Measurements from ENCODE around the gene AP4B1.
"Not testable (repeated sequence)": the region's sequence is repeated elsewhere in the genome, so short reads cannot be mapped to it uniquely, and the experiment has no call there.

The AP4B1 gene

DNA sequence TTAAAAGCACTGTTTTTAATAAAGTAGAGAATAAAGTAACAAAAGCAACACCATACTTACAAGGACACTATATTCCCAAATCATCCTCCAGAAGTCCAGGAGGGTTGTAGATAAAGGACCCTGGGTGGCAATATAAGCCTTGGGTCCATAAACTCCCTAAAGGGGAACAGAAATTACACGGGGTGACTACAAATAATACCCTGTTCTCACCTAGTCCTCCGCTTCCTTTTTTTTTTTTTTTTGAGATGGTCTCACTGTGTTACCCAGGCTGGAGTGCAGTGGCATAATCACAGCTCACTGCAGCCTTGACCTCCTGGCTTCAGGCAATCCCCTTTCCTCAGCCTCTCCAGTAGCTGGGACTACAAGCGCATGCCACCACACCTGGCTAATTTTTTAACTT, 46.2 kb downstream of the AP4B1 start:
- no peak for DNase-seq (ENCODE audit: low read depth)

DNA sequence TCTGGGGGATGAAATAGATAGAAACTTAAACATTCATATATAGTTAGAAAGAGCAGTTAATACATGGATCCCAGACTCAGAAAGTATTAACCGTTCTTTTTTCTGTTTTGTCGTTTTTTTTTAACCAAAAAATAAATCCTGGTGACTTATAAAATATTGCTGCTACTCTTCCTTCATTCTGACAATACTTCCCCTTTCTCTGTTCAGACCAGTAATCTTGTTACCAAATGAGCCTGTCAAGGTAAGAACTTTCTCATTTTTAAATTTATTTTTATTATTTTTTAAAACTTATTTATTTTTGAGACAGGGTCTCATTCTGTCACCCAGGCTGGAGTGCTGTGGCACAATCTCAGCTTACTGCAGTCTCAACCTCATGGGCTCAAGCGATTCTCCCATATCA, 46.8 kb downstream of the AP4B1 start:
- DNase-seq (ENCODE audit: low read depth): no peak

DNA sequence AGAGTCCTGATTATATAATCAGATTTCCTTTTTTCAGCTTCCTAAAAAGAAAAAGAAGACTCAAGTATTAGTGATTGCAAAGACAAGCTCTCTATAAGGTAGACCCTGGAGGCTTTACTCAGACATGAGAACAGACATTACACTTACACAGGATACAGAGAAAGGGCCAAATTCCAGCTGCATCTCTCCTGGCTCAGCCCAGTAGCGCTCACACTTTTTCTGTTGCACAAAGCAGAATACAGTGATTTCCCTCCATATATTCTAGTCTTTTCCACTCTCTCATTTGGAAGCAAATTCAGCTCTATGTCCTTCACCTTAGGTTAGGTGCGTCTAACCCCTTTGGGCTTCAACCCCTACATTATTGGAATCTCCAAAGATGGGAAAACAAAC, 48.2 kb downstream of the AP4B1 start:
- DNase-seq (ENCODE audit: low read depth): no peak

DNA sequence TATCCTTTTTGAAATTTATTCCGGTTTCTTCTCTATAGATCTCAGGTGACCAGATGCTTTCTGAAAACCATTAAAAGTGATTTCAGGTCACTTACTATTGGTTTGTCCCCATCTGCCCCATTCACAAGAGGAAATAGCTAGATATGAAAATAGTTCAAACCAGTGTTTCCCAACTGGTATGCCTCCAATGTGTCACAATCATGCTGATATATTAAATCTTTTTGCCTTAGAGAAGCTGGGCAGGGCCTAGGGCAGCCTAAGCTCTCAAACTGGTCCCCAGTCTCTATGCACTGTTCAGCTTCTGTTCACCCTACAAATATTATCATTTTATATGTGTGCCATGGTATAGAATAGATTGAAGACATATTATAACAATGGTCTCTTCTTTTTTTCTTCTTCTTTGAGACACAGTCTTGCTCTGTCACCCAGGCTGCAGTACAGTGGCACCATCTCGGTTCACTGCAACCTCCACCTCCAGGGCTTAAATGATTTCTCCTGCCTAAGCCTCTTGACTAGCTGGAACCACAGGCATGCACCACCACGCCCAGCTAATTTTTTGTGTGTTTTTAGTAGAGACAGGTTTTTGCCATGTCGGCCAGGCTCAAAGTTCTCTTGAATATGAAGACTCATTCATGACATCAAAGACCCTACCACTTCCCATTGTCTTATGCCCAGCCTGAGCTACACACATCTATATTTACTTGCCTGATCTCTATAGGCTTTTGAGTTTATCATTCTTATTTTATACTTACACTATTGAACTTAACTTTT, 48.8 kb downstream of the AP4B1 start:
- no peak for DNase-seq (ENCODE audit: low read depth)

DNA sequence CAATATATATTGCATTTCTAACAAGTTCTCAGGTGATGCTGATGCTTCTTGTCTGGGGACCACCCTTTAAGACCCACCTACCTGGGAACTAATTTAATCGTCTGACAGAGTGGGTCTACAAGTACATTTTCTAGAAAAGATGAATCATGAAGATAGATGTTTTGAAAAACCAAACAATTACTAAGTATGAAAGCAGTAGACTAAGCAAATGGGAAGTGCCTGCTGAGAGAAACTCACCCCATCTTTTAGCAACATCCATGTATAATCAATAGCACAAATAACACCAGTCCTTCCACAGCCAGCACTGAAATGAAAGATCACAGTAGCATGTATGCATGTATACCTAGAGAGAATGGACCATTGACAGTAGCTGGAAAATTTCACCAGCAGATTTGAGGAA, 50.4 kb downstream of the AP4B1 start:
- no peak for DNase-seq (ENCODE audit: low read depth)

DNA sequence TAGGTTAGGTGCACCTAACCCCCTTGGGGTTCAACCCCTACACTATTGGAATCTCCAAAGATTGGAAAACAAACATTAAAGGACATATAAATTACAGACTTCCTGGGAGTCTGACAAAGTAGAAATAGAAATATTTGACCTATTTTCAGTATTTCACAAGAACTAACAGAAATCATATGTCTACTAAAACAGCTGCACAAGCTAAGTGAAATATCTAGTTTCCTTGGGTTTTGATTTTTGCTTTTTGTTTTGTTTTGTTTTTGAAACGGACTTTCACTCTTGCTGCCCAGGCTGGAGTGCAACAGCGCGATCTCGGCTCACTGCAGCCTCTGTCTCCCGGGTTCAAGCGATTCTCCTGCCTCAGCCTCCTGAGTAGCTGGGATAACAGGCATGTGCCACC, 51.9 kb downstream of the AP4B1 start:
- not testable (repeated sequence) for DNase-seq (ENCODE audit: low read depth)

DNA sequence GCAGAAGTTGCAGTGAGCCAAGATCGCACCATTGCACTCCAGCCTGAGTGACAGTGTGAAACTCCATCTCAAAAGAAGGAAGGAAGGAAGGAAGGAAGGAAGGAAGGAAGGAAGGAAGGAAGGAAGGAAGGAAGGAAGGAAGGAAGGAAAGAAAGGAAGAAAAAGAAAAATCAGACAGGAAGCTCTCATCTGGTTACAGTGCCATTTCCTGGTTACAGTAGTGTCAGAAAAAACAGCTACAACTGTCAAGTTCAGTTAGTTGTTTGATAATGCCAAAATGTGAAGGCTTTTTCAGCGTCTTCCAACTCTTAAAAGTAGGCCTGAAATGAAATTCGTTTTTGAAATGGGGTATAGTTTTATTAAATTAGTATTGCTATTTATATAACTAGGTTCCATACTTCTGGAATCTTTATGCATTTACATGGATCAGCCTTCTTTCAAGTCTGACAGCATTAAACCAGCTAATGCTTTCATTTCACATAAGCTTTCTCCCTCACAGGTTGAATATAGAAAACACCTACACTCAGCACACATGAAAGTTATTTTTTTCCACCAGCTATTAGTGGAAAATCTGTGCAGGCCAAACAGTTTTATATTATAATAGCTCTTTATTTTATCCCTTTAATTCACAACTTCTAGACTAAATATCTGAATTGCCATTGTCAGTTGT, 54.3 kb downstream of the AP4B1 start:
- DNase-seq (ENCODE audit: low read depth): no peak

DNA sequence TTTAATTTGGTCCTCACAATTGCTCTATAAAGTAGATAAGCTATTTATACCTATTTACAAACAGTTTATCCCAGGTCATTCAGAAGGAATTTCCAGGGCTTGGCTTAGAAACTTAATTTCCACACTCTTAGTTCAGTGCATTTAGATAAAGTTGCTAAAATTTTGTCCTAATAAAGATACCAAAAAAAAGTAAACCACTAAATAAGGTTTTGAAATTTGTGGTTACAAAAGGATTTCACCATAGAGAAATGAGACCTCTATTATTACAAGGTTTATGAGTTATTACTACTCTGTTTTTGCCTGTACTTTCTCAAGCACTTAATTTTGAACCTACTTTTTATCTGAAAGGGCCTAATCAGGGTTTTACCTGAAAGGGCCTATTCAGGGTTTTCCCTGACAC, 55.5 kb downstream of the AP4B1 start:
- DNase-seq (ENCODE audit: low read depth): no peak

DNA sequence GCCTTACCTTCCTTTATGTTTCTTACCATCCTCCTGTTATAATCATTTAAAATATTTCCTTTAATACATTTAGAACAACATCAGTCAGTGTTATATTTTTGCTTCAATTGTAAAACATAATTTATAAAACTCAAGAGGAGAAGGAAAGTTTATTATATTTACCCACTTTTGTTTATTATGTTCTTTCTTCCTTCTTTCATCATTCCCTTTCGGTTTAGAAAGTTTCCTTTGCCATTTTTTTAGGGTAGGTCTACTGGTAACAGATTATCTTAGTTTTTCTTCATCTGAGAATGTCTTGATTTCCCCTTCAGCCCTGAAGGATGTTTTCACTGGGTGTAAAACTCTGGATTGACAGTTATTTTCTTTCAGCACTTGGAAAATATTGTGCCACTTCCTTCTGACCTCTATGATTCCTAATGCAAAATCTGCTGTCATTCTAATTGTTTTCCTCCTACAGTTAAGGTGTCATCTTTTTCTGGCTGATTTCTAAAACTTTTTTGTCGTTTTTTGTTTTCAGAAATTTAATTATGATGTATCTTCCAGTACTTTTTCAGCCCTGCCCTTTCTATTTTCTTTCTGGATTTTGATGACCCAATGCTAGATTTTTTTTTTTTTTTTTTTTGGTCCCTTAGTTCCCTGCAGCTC, 58.1 kb downstream of the AP4B1 start:
- DNase-seq (ENCODE audit: low read depth): no peak
